Measurements from ENCODE around the gene ALAS2.
"Not testable (repeated sequence)": the region's sequence is repeated elsewhere in the genome, so short reads cannot be mapped to it uniquely, and the experiment has no call there.

Gene ALAS2

DNA sequence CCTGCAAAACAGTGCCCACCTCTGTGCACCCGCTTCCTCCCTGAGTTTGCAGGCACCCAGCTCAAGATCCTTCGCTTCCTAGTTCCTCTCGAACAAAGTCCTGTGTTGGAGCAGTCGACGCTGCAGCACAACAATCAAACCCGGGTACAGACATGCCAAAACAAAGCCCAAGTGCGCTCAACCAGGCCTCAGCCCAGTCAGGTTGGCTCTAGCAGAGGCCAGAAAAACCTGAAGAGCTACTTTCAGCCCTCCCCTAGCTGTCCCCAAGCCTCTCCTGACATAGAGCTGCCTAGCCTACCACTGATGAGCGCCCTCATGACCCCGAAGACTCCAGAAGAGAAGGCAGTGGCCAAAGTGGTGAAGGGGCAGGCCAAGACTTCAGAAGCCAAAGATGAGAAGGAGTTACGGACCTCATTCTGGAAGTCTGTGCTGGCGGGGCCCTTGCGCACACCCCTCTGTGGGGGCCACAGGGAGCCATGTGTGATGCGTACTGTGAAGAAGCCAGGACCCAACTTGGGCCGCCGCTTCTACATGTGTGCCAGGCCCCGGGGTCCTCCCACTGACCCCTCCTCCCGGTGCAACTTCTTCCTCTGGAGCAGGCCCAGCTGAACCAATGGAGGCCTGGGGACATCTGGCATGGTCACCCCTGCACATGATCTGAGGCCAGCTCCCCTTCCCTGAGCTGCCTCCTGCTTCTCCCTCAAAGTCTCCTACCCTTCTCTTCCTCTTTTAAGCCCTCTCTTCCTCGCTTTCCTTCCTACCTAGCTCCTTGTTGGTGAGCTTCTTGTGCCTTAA, 23.8 kb downstream of the ALAS2 start:
- no peak for DNase-seq (ENCODE audit: low spot score)

DNA sequence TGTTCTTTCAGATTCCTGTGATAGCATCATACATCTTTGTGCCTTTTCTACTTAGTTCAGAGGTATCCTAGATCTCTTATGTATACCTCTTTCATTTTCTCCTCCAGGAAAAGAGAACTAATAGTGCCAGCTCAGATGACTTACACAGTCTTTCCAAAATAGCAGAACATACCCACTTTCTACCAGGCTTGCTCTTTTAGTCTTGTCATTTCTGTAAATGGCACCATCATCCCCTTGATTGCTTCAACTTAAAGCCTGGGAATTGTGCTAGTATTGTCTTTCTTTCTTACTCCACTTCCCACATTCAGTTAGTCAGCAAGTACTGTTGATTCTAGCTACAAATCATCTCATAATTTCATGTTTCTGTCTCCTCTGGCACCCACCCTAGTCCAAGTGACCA, 25.5 kb downstream of the ALAS2 start:
- no peak for DNase-seq (ENCODE audit: low spot score)

DNA sequence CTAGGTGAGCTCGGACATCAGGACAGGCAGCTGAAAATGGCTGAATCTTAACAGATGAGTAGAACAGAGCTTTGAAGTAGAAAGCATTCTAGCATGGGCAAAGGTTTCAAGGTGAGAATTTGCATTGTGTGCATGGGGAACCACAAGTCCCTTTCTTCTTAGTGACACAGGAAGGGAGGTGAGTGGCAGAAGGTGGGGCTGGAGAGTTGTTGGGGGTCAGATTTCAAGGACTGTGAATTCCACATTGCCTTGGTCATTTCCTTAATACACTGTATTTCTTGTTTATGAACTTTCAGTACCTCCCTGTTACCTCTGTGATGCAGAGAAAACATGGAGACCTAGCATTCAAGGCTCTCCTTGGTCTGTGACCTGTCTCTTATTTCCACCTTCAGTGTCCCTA, 26.5 kb downstream of the ALAS2 start:
- DNase-seq (ENCODE audit: low spot score): no peak

DNA sequence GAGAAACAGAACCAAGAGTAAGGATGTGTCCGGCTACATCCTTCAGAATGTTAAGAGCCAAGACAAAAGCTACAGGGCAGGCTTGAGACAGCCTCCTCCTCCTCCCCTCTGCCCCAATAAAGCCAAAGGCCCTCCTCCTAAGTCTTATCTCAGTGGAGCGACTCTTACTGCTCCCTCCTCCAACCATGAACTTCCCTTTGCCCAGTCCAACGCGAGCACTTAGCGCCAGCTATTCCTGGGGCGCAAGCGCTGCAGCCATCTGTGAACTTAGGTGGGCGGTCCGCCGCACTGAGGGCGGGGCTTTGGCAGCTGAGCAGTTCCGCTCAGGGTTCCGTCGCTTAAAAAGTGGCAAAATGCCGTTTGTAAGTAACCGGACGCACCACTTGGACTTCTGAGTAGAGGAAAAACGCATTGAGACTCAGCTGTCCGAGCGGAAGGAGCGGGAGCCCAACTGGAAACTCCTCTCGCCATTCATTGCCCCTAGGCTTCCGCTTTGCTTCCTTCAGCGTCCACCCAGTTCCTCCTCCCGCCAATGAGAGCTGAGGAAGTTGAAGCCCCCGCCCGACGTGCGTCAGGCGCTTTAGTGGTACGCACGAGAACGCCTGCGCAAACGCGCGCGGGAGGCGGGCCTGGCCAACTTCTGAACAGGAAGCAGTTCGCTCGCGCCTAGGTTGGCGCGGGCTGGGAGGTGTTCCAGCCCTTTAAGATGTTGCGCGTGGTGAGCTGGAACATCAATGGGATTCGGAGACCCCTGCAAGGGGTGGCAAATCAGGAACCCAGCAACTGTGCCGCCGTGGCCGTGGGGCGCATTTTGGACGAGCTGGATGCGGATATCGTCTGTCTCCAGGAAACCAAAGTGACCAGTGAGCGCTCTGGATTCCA, 30.8 kb downstream of the ALAS2 start, which contains the start of gene APEX2:
Gene APEX2, plus strand, starts transcription at position 647 of the 882 bp plus-strand sequence. Its CDS starts 60 bp downstream, at position 707.
- DNase-seq (ENCODE audit: low spot score): peak; percentile 84

DNA sequence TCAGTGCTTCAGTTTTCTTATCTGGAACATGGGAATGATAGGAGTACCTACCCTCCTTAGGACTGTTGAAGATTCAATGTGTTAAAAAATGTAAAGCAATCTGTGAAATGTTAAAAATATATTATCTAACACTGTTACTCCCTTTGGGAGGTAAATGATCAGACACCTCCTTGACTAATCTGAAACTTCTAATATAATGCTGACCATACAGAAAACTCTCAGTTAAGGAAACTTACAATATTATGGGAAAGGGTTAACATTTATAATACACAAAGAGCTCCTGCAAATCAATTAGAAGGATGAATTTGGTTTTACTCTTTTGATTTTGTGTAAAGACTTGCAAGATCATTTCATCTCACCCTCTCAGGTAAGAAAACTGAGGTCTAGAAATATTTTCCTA, 35.2 kb downstream of the ALAS2 start:
- no peak for DNase-seq (ENCODE audit: low spot score)

DNA sequence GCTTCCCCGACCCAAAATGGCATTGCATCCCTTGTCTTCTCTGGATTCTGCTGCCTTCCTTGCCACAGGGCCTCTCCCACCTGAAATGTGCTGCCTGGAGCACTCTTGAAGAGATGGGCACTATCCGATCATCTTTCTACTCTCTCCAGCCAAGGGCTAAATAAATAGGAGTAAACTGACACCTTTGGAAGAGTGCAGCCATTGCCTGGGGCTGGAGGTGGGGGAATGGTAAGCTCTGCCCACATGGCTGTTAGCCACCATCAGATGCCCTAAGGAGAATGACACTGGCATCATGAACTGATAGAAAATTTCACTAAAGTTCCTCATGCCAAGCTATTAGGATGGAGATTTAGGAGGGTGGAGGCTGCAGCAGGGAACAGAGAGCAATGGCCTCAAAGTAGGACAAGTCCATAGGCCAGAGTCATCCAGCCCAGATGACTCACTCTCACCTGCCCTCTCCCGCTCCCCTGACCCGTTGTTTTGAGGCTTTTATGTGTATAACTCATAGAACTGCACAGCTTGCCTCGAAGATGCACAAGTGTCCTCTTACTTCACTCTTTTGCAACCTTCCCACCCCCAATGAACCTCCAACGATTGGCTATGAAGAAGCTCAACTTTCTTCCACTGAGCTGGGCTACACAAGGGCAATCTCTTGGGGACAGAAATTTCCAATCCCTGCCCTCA, 36.0 kb downstream of the ALAS2 start:
- no peak for DNase-seq (ENCODE audit: low spot score)

DNA sequence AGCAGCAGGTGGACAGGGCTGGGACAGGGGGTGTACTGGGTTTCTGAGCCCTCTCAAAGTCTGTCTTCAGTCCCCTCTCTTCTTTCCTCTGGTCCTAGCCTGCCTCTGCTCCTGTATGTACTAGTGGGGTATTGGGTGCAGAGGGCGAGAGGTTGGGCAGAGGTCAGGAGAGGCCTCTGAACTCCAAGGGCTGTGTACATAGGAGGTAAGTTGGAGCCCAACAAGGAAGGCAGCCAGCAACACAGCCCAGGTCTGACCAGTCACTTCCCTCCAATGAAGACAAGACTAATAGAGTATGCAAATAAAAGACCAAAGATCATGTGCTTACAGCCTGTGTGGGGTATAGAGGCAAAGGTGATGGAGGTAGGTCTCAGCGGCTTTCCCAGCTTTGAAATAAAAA, 36.7 kb downstream of the ALAS2 start, which contains the start of gene PFKFB1:
Gene PFKFB1, minus strand, starts transcription at position 90 of the 400 bp plus-strand sequence. CDS start 181 bp downstream, outside the sequence.
- DNase-seq (ENCODE audit: low spot score): no peak

DNA sequence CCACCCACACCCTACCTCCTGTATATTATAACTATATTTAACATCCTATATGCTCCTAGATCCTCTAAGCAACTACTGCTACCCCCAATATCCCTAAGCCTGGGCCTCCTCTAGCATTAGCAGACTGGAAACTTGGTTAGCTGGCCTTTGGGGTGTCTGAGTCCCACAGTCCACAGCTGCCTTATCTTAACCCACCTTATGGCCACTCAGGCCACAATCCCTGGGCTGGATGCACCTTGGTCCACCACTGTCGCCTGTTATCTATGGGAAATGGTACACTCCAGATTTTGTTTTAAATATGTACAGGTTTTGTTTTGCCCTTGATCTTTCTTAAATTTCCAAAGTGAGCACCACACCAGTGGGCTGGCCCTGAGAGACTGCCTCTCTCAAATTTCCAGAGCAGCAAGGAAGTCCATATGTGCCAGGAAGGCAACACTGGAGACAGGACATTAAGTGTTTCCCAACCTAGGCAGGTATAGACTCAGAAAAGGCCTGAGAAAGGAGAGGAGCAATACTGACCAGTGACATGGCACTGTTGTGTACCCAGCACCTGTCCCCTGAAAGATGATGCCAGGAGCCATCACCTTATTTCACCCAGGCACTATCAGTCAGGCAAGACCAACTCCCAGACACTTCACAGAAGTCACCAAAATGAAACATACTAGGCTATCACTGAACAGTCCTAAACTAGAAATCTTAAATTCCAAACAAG, 37.7 kb downstream of the ALAS2 start:
- no peak for DNase-seq (ENCODE audit: low spot score)

DNA sequence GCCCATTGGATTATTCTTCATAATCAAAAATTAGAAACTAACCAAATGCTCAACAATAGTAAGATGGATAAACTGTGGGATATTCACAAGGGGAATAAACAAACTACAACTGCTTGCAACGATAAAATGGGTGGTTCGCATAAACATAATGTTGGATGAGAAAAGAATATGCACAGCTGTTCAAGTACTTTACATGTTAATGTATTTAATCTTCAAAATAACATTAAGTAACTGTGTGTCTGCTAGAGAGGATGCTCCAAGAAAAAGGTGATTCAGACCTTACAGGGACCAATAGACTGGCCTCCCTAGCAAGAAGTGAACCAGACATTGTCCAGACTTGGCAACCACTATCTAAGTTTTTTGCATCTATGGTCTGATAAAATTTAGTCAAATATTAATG, 39.1 kb downstream of the ALAS2 start:
- DNase-seq (ENCODE audit: low spot score): no peak

DNA sequence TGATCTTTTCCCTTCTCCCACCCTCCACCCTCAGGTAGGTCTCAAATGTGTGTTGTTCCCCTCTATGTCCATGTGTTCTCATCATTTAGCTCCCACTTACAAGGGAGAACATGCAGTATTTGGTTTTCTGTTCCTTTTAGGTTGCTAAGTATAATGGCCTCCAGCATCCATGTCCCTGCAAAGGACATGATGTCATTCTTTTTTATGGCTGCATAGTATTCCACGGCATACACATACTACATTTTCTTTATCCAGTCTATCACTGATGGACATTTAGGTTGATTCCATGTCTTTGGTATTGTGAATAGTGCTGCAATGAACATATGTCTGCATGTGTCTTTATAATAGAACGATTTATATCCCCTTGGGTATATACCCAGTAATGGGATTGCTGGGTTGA, 47.5 kb downstream of the ALAS2 start:
- DNase-seq (ENCODE audit: low spot score): not testable (repeated sequence)

DNA sequence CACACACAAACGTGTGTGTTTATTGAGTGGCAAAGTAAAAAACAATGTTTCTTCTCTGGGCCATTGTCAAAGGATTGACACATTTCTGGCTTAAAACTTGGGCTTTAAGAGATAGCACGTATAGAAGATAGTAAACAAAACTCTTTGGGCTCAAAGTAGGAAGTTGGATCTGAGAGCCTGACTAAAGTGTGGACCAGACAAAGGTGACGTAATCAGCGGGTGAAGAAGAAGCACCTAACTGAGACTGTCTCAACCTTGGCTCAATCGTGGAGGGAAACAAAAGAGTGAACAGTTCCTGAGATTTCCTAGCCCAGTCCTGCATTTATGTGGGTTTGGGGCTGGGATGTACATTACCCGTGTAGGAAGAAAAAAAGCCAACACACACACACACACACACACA, 50.4 kb downstream of the ALAS2 start:
- DNase-seq (ENCODE audit: low spot score): no peak

DNA sequence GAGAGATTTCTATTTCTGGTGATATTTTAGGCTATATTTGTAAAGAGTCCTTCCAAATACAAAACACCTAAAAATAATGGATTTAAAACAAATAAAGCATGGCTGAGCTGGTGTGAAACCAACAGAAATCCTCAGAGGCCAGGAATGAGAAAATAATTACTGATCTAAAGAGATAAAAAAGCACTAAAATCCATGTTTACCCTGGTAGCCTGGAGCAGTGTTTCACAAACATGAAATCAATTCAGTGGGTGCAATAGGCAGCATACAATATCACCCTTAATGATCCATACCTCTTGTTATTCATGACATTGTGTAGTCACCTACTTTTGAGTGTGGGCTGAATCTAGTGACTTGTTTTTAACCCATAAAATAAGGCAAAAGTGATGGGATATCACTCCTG, 51.3 kb downstream of the ALAS2 start:
- DNase-seq (ENCODE audit: low spot score): no peak

DNA sequence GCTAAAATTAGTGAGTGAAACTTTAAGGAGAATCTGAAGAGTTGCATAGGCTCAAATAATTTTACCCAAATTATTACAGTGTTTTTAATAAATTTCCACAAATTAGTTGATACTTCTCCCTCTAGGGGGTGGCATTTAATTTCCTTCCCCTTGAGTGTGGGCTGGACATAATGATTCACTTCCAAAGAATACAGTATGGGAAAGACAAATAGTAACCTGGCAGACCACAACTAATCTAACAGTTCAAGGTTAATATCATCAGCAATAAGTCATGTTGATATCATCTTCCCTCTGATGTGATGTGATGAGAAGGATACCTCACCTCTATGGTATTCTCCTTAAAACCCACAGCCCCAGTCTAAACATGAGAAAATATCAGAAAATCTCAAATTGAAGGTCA, 52.3 kb downstream of the ALAS2 start:
- no peak for DNase-seq (ENCODE audit: low spot score)

DNA sequence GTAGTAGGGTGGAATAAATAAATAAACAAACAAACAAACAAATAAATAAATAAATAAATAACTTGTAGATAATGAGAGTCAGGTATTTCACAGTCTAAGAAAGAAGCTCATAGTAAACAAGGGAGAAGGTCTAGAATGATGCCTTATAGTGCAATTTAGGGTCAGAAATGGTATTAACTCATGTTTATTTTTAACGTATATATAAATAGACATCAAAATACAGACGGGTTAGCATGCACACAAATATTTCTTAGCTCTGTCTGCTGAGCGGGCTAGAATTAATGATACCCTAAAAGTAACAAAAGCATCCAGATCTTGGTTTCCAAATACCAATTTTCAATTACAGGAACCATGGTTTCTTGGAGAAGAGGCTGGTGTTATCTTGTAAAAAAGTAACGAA, 53.4 kb downstream of the ALAS2 start:
- no peak for DNase-seq (ENCODE audit: low spot score)

DNA sequence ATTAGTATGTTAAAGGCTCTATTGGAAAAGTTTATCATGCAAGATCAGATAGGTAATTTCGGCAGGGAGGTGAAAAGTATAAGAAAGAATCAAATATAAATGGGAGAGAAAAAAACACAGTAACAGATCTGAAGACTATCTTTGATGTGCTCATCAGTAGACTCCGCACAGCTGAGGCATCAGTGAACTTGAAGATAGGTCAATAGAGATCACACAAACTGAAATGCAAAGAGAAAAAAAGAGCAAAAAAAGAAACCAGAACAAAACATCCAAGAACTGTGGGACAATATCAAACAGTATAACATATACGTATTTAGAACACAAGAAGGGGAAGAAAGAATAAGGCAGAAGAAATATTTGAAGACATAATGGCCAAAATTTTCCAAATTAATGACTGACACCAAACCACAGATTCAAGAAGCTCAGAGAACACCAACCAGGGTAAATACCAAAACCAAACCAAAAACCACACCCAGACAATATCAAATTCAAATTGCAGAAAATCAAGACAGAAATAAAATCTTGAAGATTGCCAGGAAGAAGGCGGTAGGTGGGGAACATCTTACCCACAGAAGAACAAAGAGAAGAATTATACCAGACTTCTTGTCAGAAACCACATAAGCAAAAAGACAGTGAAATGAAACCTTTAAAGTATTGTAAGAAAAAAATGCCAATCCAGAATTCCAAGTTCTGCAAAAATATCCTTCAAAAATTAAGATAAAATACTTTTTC, 65.8 kb downstream of the ALAS2 start:
- no peak for DNase-seq (ENCODE audit: low spot score)

DNA sequence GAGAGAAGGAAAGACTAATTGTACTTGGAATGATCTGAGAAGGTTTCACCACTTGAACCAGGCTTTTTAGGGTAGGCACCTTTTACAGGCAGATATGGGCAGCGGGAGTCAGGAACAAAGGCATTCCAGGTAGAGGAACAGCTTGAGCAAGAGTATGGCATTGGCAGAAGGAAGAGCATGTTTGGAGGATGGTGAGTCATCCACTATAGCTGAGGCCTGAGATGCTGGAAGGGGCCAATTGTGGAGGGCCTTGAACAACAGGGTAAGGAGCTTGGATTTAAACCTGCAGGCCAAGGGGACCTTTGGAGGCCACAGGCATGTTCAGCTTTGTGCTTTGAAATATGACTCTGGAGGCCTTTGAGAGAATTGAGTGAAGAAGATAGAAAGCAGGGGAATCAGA, 69.0 kb downstream of the ALAS2 start:
- no peak for DNase-seq (ENCODE audit: low spot score)
